PC-9 (cell line): ENCODE data around the gene CDPF1. TPM values are rescaled to one million over a fixed set of nuclear protein-coding genes. Genes with fewer than 3 reads are reported as not detected.

Experiments used
- BruUV-seq: library from RNA; stranded (reverse); fragments of 400-500 nt; replicated peaks from 2 replicates; lab custom pipeline; 2021; lab: Mats Ljungman, UMichigan
- CTCF ChIA-PET: fragments of 300-600 bp; sonication (Branson Sonifier 250); formaldehyde crosslinking; loops from one replicate; lab custom pipeline; 2022; ENCODE audit warnings: antibody characterized with exemption; lab: Charles Lee
- POLR2A ChIA-PET: fragments of 300-600 bp; sonication (Branson Sonifier 250); formaldehyde crosslinking; loops from one replicate; lab custom pipeline; 2022; ENCODE audit warnings: antibody characterized with exemption; ENCODE audit not compliant: unreplicated experiment; lab: Charles Lee
- DNase-seq, 2 experiments: peaks; one replicate each; pipeline versions ENCODE4 v3.0.0 to v3.0.0-alpha.2; 2015 to 2022; ENCODE audit warnings: mixed read lengths in 1 of 2
- H2AFZ ChIP-seq: fragments of 200-600 bp; sonication (generic); 2 replicates; pipeline ENCODE4 v1.8.1; 2017; ENCODE audit warnings: antibody characterized with exemption
- H3F3A ChIP-seq: fragments of 200-600 bp; sonication (generic); 2 replicates; pipeline ENCODE4 v1.8.1; 2017; ENCODE audit warnings: antibody characterized with exemption, mild to moderate bottlenecking, low read depth; ENCODE audit not compliant: insufficient read depth
- H3K27ac ChIP-seq: fragments of 200-600 bp; sonication (generic); 2 replicates; pipeline ENCODE4 v1.6.1; 2016; ENCODE audit warnings: mixed run types
- H3K27me3 ChIP-seq: fragments of 200-600 bp; sonication (generic); 2 replicates; pipeline ENCODE4 v1.6.1; 2016; ENCODE audit warnings: low read depth, mixed run types; ENCODE audit not compliant: insufficient read depth
- H3K36me3 ChIP-seq: fragments of 200-600 bp; sonication (generic); 2 replicates; pipeline ENCODE4 v1.6.1; 2016; ENCODE audit warnings: low read depth, mixed run types
- H3K4me1 ChIP-seq: fragments of 200-600 bp; sonication (generic); replicated peaks from 2 replicates; pipeline ENCODE4 v1.6.1; 2016; ENCODE audit warnings: mixed run types; ENCODE audit not compliant: insufficient read depth
- H3K4me2 ChIP-seq: fragments of 200-600 bp; sonication (generic); 2 replicates; pipeline ENCODE4 v1.6.1; 2017; ENCODE audit warnings: mixed run types
- H3K4me3 ChIP-seq: fragments of 200-600 bp; sonication (generic); 2 replicates; pipeline ENCODE4 v1.6.1; 2016; ENCODE audit warnings: mixed run types
- H3K79me2 ChIP-seq: fragments of 200-600 bp; sonication (generic); 2 replicates; pipeline ENCODE4 v1.6.1; 2017; ENCODE audit warnings: low read depth, mixed run types
- H3K9me2 ChIP-seq: fragments of 200-600 bp; sonication (generic); 2 replicates; pipeline ENCODE4 v1.8.1; 2017; ENCODE audit warnings: mild to moderate bottlenecking; ENCODE audit not compliant: insufficient read depth
- H3K9me3 ChIP-seq: fragments of 200-600 bp; sonication (generic); 2 replicates; pipeline ENCODE4 v1.8.1; 2016; ENCODE audit warnings: low read depth; ENCODE audit not compliant: insufficient read depth
- H4K20me1 ChIP-seq: fragments of 200-600 bp; sonication (generic); 2 replicates; pipeline ENCODE4 v1.8.1; 2017; ENCODE audit not compliant: insufficient read depth
- CTCF ChIP-seq: fragments of 200-600 bp; sonication (generic); conservative IDR thresholded peaks from 2 replicates; pipeline ENCODE4 v1.6.1; 2017; ENCODE audit warnings: mixed run types, antibody characterized with exemption, mild to moderate bottlenecking, moderate library complexity
- EZH2 ChIP-seq: fragments of 200-600 bp; sonication (generic); IDR thresholded peaks from 2 replicates; pipeline ENCODE4 v1.8.0; 2017; ENCODE audit warnings: antibody characterized with exemption, low read depth
- intact Hi-C: fragments of 100-400 bp; cut with micrococcal nuclease; formaldehyde crosslinking; loops from one replicate; pipeline ENCODE4 v1.10.0; 2022; ENCODE audit not compliant: unreplicated experiment
- total RNA-seq: library from RNA; stranded (reverse); gene quantifications from 2 replicates; pipeline ENCODE4 v1.2.3, GENCODE V29; 2021

The CDPF1 gene
- total RNA-seq, 1 experiment from 2014 or later, result 16.0 TPM

DNA sequence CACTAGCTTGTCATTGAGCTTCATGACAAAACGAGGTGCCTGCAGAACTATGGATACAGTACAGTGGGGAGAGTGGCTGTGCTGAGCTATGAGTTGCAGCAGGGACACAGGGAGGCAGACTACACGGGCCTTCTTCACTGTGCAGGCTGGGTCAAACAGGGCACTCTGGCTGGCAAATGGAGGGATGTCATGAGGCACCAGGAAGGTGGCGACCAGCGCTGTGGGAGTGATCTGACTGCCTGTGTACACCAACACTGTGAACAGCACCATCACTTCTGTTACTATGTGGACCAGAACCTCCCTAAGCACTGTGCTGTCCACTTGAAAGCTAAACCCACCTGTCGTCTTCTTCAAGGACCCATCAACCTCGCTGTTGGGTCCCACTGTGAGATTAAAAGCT is 9.9 kb upstream of the CDPF1 start:
- intact Hi-C loops, result no loop called here
- BruUV-seq, result no TSS peak
- Histone ChIP-seq H2AFZ (no peak overlapping the region), H3K9me2 (no peaks in the 10 kb centered on the region), H3K9me3 (peaks cover 6% of the 10 kb centered on the region; the same call in 1 of the 2 replicates), H3K27ac (no peak overlapping the region), H3K79me2 (no peaks in the 10 kb centered on the region), H3K4me1 (no peaks in the 10 kb centered on the region), H3F3A (no peaks in the 10 kb centered on the region; the same call in 1 of the 2 replicates), H4K20me1 (no peaks in the 10 kb centered on the region), H3K4me3 (no peak overlapping the region), H3K27me3 (peaks cover 41% of the 10 kb centered on the region), H3K4me2 (no peak overlapping the region), H3K36me3 (no peaks in the 10 kb centered on the region)
- ChIA-PET POLR2A (no interaction called here), CTCF (no interaction called here)
- TF ChIP-seq CTCF (no peak), EZH2 (no peak)
- no peak for DNase-seq

DNA sequence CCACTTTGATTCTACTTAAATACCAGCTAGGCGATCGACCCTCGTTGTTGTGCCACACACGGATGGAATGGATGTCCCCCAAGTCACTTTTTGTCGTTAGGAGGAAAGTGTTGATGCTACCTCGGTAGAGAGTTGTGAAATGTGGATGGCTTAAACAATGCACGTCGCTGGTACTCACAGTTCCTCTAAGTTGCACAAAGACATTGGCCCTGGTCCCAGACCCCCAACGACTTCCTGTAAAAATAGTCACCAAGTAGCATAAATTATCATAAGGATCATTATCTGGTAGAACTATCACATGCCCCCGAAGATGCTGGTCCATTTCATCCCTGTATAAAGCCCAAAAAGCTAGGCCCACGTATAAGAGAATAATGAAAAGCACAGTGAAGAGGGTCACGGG is 9.3 kb upstream of the CDPF1 start:
- ChIA-PET POLR2A (no interaction called here), CTCF (no interaction called here)
- no peak overlapping the region for H3K4me3 ChIP-seq
- H3K27me3 ChIP-seq, result peaks cover 41% of the 10 kb centered on the region
- TF ChIP-seq EZH2, result no peak
- no peak for TF ChIP-seq CTCF
- H3K9me2 ChIP-seq, result no peaks in the 10 kb centered on the region
- no peak overlapping the region for H3K4me2 ChIP-seq
- BruUV-seq, result no TSS peak
- no peaks in the 10 kb centered on the region for H4K20me1 ChIP-seq
- no peak overlapping the region for H3K27ac ChIP-seq
- peaks cover 6% of the 10 kb centered on the region; the same call in 1 of the 2 replicates for H3K9me3 ChIP-seq
- intact Hi-C loops, result no loop called here
- no peak for DNase-seq
- H3F3A ChIP-seq, result no peaks in the 10 kb centered on the region; the same call in 1 of the 2 replicates
- H3K4me1 ChIP-seq, result no peaks in the 10 kb centered on the region
- H2AFZ ChIP-seq, result no peak overlapping the region
- H3K79me2 ChIP-seq, result no peaks in the 10 kb centered on the region
- no peaks in the 10 kb centered on the region for H3K36me3 ChIP-seq

DNA sequence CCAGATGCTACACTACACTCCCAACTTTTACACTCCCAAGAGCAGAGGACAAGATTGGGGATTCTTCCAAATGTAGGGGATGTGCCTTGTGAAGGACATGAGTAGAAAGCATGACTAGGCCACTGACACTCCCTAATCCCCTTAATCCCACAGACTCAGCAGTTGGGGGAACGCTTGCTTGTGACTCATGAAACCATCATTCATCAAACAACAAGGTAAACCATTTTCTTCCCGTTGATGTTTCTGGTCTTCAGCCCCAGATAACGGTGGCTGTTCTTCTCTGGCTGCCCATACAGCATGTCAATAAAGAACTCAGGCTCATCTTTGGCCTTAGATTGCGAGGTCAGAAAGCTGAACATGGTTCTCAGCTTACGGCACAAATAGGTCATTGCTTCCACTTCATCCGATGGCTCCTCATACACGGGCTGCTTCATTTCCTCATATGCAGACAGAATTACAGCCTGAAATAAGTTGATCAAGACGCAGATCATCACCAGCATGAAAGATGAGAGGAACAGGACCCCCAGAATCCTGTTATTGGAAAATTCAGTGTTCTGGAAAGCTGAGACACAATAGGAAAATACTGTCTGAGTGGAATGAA is 6.4 kb upstream of the CDPF1 start:
- TF ChIP-seq EZH2, result no peak
- no peak for TF ChIP-seq CTCF
- POLR2A ChIA-PET, result no interaction called here
- CTCF ChIA-PET, result no interaction called here
- Histone ChIP-seq H3K27ac (no peak overlapping the region), H2AFZ (no peak overlapping the region), H3K4me3 (no peak overlapping the region), H3K4me1 (peaks cover 16% of the 10 kb centered on the region), H3K27me3 (peaks cover 37% of the 10 kb centered on the region), H3K9me3 (peaks cover 6% of the 10 kb centered on the region; the same call in 1 of the 2 replicates), H3K4me2 (no peak overlapping the region), H3K9me2 (no peaks in the 10 kb centered on the region), H4K20me1 (no peaks in the 10 kb centered on the region), H3F3A (no peaks in the 10 kb centered on the region; the same call in none of the 2 replicates), H3K36me3 (no peaks in the 10 kb centered on the region), H3K79me2 (peaks cover 4% of the 10 kb centered on the region; the same call in 1 of the 2 replicates)
- intact Hi-C loops, result no loop called here
- BruUV-seq, result no TSS peak
- no peak for DNase-seq
